ENCODE measurements around the gene LRRC36. TPM values are rescaled to one million over a fixed set of nuclear protein-coding genes. Genes with fewer than 3 reads are reported as not detected.
A peak's percentile ranks its signal among the peaks of the same experiment; 100 is the strongest.

The LRRC36 gene
- total RNA-seq, 4 donors from 2014 or later: 0.30 to 4.6 (median 2.1) TPM; not detected in 1

DNA sequence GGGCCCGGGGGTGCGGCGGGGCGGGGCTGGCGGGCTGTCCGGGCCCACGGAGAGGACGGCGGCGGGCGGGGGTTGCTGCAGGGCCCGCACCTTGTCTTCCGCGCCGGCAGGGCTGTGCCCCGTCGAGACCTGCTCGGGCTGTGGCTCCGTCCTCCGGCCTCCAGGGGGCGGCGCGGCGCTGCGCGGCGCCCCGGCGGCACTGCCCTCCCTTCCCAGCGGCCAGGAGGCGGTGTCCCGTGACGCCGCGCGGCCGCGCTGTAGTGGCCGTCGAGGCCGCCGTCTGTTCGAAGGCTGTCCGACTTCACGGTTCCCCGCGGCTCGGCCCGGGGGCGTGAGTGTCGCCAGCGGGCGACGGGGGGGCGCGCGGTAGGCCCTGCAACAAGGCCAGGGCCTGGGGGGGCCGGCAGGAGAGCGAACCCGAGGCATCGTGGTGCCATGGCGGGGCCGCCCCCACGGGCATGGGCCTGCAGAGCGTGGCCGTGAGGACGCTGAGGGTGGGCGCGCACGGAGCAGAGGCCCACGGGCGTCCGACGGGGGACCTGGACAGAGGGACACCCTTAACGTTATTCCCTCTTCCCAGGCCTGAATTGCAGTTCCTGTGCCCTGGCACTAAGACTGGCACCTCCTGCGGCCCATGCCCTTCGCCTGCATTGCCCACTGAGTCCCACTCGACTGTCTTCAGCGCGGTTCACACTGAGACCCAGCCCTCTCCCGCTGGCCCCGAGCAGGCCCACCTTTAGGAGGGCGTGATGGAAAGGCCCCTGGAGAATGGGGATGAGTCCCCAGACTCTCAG, 47.1 kb upstream of the LRRC36 start, which contains the start of gene PLEKHG4:
Gene PLEKHG4 (plus strand): TSS at position 237 of the 794 bp plus-strand sequence. CDS start 513 bp downstream, at position 750.
- peaks cover 0 to 33% (median 20%) of the 10 kb centered on the region in 4 donors for H3K4me1 ChIP-seq
- H3K4me3 ChIP-seq: peak within 1 kb of the TSS; percentile 51 to 77 (median 66)
- H3K36me3 ChIP-seq: peaks cover 0 to 34% (median 0%) of the 10 kb centered on the region in 3 donors
- no peaks in the 10 kb centered on the region for H3K9me3 ChIP-seq
- DNase-seq (ENCODE audit: low spot score in 2 of 2): peak; percentile 37 to 57
- no peaks in the 10 kb centered on the region for H3K27me3 ChIP-seq
- TF ChIP-seq, protein P1, sequence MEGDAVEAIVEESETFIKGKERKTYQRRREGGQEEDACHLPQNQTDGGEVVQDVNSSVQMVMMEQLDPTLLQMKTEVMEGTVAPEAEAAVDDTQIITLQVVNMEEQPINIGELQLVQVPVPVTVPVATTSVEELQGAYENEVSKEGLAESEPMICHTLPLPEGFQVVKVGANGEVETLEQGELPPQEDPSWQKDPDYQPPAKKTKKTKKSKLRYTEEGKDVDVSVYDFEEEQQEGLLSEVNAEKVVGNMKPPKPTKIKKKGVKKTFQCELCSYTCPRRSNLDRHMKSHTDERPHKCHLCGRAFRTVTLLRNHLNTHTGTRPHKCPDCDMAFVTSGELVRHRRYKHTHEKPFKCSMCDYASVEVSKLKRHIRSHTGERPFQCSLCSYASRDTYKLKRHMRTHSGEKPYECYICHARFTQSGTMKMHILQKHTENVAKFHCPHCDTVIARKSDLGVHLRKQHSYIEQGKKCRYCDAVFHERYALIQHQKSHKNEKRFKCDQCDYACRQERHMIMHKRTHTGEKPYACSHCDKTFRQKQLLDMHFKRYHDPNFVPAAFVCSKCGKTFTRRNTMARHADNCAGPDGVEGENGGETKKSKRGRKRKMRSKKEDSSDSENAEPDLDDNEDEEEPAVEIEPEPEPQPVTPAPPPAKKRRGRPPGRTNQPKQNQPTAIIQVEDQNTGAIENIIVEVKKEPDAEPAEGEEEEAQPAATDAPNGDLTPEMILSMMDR (IDR thresholded peaks at IDR 0.05): peak; percentile 86 to 95 (median 90)
- TF ChIP-seq EP300 (IDR thresholded peaks at IDR 0.05): no peak
- peak within 1 kb of the TSS; percentile 74 to 93 (median 83) for H3K27ac ChIP-seq
- 33 to 42% methylated on average over 54 to 66 of the region's 83 CpGs for WGBS, 2 donors

- peak overlapping the region in 2 of 4 donors; percentile 82 to 88 for H3K27ac ChIP-seq
- DNase-seq (ENCODE audit: low spot score in 2 of 2): no peak
- H3K4me3 ChIP-seq: peak overlapping the region in 2 of 4 donors; percentile 38 to 77
- H3K36me3 ChIP-seq: peaks cover 0 to 43% (median 0%) of the 10 kb centered on the region in 3 donors
- H3K9me3 ChIP-seq: no peaks in the 10 kb centered on the region
- H3K27me3 ChIP-seq: no peaks in the 10 kb centered on the region
- WGBS, 2 donors: 92 to 95% methylated on average over 12 to 15 of the region's 15 CpGs
- TF ChIP-seq, protein P1 (IDR thresholded peaks at IDR 0.05): no peak
- no peak for TF ChIP-seq EP300 (IDR thresholded peaks at IDR 0.05)
- no peak for TF ChIP-seq POLR2A (IDR thresholded peaks at IDR 0.05)
- H3K4me1 ChIP-seq: peaks cover 0 to 33% (median 20%) of the 10 kb centered on the region in 4 donors
These were observed 46.3 kb upstream of the LRRC36 start for GRCh38 chr16:67280090-67281015.

GRCh38 chr16:67281536-67282446, 44.8 kb upstream of the LRRC36 start:
- Histone ChIP-seq H3K9me3 (no peaks in the 10 kb centered on the region), H3K36me3 (peaks cover 0 to 46% (median 0%) of the 10 kb centered on the region in 3 donors), H3K4me1 (peaks cover 0 to 33% (median 19%) of the 10 kb centered on the region in 4 donors), H3K4me3 (no peak overlapping the region), H3K27ac (no peak overlapping the region), H3K27me3 (no peaks in the 10 kb centered on the region)
- no peak for DNase-seq (ENCODE audit: low spot score in 2 of 2)
- WGBS, 2 donors: 87 to 91% methylated on average over 8 to 14 of the region's 14 CpGs
- no peak for TF ChIP-seq POLR2A (IDR thresholded peaks at IDR 0.05)
- TF ChIP-seq, protein P1 (IDR thresholded peaks at IDR 0.05): no peak
- TF ChIP-seq EP300 (IDR thresholded peaks at IDR 0.05): no peak

DNA sequence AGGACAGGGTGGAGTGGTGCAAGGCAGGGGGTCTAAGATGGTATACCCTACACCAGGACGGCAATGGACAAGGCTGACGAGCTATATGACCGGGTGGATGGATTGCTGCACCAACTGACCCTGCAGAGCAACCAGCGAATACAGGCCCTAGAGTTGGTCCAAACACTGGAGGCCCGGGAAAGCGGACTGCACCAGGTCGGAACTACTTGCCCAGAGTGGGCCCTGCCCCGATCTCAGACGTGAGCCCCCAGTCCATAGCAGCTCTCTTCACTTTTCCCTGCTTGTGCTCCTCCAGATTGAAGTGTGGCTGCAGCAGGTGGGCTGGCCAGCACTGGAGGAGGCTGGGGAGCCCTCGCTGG, 44.2 kb upstream of the LRRC36 start:
- Histone ChIP-seq H3K36me3 (peaks cover 0 to 53% (median 0%) of the 10 kb centered on the region in 3 donors), H3K4me1 (peaks cover 0 to 28% (median 17%) of the 10 kb centered on the region in 4 donors), H3K9me3 (no peaks in the 10 kb centered on the region), H3K27ac (no peak overlapping the region), H3K4me3 (no peak overlapping the region), H3K27me3 (no peaks in the 10 kb centered on the region)
- 95 to 96% methylated on average over 9 to 10 of the region's 10 CpGs for WGBS, 2 donors
- TF ChIP-seq, protein P1 (IDR thresholded peaks at IDR 0.05): no peak
- TF ChIP-seq EP300 (IDR thresholded peaks at IDR 0.05): no peak
- no peak for DNase-seq (ENCODE audit: low spot score in 2 of 2)

Data from tibial nerve (tissue), 4 donors.